ENCODE data around the gene NPAS3. TPM values are rescaled to one million over a fixed set of nuclear protein-coding genes. Genes with fewer than 3 reads are reported as not detected.

Gene NPAS3
- total and polyA plus RNA-seq, 2 of the 8 experiments (the other 6 are each of a cell fraction or from before 2014, with no cell fraction given): 0.11 to 0.60 TPM

DNA sequence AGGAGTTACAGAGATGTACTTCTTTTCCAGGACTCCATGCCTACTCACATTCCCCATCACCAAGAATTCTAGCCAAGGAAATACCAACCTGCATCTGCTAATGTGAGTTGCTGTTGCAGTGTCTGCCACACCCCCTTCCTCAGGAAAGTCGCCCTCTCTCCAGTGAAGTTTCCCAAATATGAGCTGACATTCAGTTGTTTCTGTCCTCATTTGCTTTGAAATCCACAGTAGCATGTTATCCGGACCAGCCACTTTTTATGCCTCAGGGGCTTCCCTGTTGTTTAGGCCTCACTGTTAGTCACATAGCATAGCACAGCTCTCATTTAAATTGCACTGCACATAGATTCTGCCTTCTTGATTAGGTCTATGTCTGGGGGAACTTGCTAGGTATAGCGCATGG lies 799.8 kb downstream of the NPAS3 start:
- no peak overlapping the region for H3K23ac ChIP-seq (ENCODE audit: insufficient read length)
- no peak overlapping the region for H3K18ac ChIP-seq (ENCODE audit: extremely low read depth, low read length)
- H2BK20ac ChIP-seq (ENCODE audit: low read length): no peak overlapping the region
- H3K9ac ChIP-seq (replicated peaks in 1 of 4; ENCODE audit: extremely low read depth in 1 of 4, low read depth in 3 of 4, low read length in 3 of 4): no peak overlapping the region
- H2BK5ac ChIP-seq (ENCODE audit: low read depth, low read length): no peak overlapping the region
- no peak overlapping the region for H3K4ac ChIP-seq (replicated peaks; ENCODE audit: insufficient read length, low read depth, low read length)
- no peak overlapping the region for H3K14ac ChIP-seq (ENCODE audit: insufficient read length)
- H4K8ac ChIP-seq (ENCODE audit: extremely low read depth, insufficient read depth, low read length): no peak overlapping the region
- no peak overlapping the region for H2BK12ac ChIP-seq (ENCODE audit: low read depth, low read length)
- H4K91ac ChIP-seq (replicated peaks; ENCODE audit: insufficient read length, low read length): no peak overlapping the region
- H2AK5ac ChIP-seq (ENCODE audit: low read depth, low read length): no peak overlapping the region
- DNase-seq (ENCODE audit: low read depth in 1 of 2, low spot score in 2 of 2): no peak
- no peak overlapping the region for H3K4me2 ChIP-seq (ENCODE audit: insufficient read depth in 1 of 2, low read depth in 2 of 2, low read length in 2 of 2)
- no peak overlapping the region for H2AFZ ChIP-seq (ENCODE audit: low read length)
- no peaks in the 10 kb centered on the region; the same call in 1 of the 2 replicates for H3K23me2 ChIP-seq (ENCODE audit: low read depth, low read length)
- no peak overlapping the region for H3K56ac ChIP-seq (replicated peaks; ENCODE audit: insufficient read length, low read depth, low read length)
- peak; percentile 72 for FAIRE-seq
- no peak overlapping the region for H2BK120ac ChIP-seq (replicated peaks; ENCODE audit: low read depth, low read length)
- no peaks in the 10 kb centered on the region for H3K79me1 ChIP-seq (ENCODE audit: low read depth, low read length)
- no peak overlapping the region for H2BK15ac ChIP-seq (ENCODE audit: low read length)
- no peaks in the 10 kb centered on the region for H3K36me3 ChIP-seq (ENCODE audit: control insufficient read depth in 2 of 4, insufficient read depth in 4 of 4, low read length in 3 of 4)
- H3K27ac ChIP-seq (ENCODE audit: low read depth, low read length): no peak overlapping the region
- POLR2A ChIA-PET (ENCODE audit: partially characterized antibody): interaction anchor here (0.8 kb wide), 1 partner anchor 44 kb away, joined by 3 read pairs; no protein-coding TSS in a partner anchor
- no peaks in the 10 kb centered on the region for H3K9me3 ChIP-seq (ENCODE audit: insufficient read depth in 2 of 2, low read depth in 1 of 2, low read length in 1 of 2)
- no peaks in the 10 kb centered on the region for H4K20me1 ChIP-seq (replicated peaks in 1 of 2; ENCODE audit: control insufficient read depth in 1 of 2, insufficient read depth in 2 of 2, low read length in 2 of 2)
- CTCF ChIA-PET (ENCODE audit: partially characterized antibody): interaction anchor here (1.2 to 1.7 kb wide), 2 partner anchors 9 to 54 kb away, joined by 3 to 7 read pairs; no protein-coding TSS in a partner anchor
- WGBS, 2 experiments (ENCODE audit: extremely low coverage in 1 of 2, insufficient coverage in 1 of 2, insufficient read length in 1 of 2, insufficient replicate concordance in 2 of 2, low coverage in 1 of 2, low lambda C conversion rate in 2 of 2, missing lambda C conversion rate in 1 of 2): 87% methylated on average over 3 of the region's 3 CpGs; no CpG with 5 or more reads in 1 of the 2 experiments
- H3K4me3 ChIP-seq (ENCODE audit: extremely low read depth in 1 of 4, insufficient read depth in 2 of 4, low read depth in 3 of 4, low read length in 4 of 4): no peak overlapping the region
- H3K79me2 ChIP-seq (ENCODE audit: control insufficient read depth in 1 of 2, insufficient read depth in 2 of 2, low read length in 2 of 2): no peaks in the 10 kb centered on the region
- H3K27me3 ChIP-seq (replicated peaks in 1 of 4; ENCODE audit: control insufficient read depth in 3 of 4, extremely low read depth in 1 of 4, insufficient read depth in 3 of 4, low read length in 3 of 4): no peaks in the 10 kb centered on the region
- no peak overlapping the region for H4K5ac ChIP-seq (ENCODE audit: insufficient read length, low read depth, low read length)
- peaks cover 0 to 12% (median 3%) of the 10 kb centered on the region in 4 experiments; a peak in 1 of 7 replicates for H3K4me1 ChIP-seq (replicated peaks in 1 of 4; ENCODE audit: control insufficient read depth in 3 of 4, insufficient read depth in 4 of 4, low read length in 3 of 4)
- TF ChIP-seq SIX5 (IDR thresholded peaks at IDR 0.05; ENCODE audit: low read depth, low read length): no peak
- no peak for TF ChIP-seq TEAD4 (IDR thresholded peaks at IDR 0.05; ENCODE audit: low read depth, low read length)
- no peak for TF ChIP-seq POU5F1 (IDR thresholded peaks at IDR 0.05; ENCODE audit: low read depth, low read length)
- TF ChIP-seq SP2 (IDR thresholded peaks at IDR 0.05; ENCODE audit: low read length): no peak
- no peak for TF ChIP-seq PHF8 (conservative IDR thresholded peaks at IDR 0.05; ENCODE audit: low read depth, low read length)
- TF ChIP-seq RFX5 (IDR thresholded peaks at IDR 0.05; ENCODE audit: borderline replicate concordance, low read depth, low read length): no peak
- no peak for TF ChIP-seq BCL11A (IDR thresholded peaks at IDR 0.05; ENCODE audit: low read depth in 2 of 2, low read length in 2 of 2)
- TF ChIP-seq POLR2A (IDR thresholded peaks at IDR 0.05; ENCODE audit: control extremely low read depth in 1 of 2, low read depth in 2 of 2, low read length in 2 of 2): no peak
- TF ChIP-seq TAF7 (optimal IDR thresholded peaks at IDR 0.05; ENCODE audit: borderline replicate concordance, low read depth, low read length): no peak
- no peak for TF ChIP-seq RXRA (IDR thresholded peaks at IDR 0.05; ENCODE audit: insufficient read depth, low read depth, low read length)
- TF ChIP-seq SUZ12 (IDR thresholded peaks at IDR 0.05; ENCODE audit: low read length): no peak
- TF ChIP-seq, protein P1, sequence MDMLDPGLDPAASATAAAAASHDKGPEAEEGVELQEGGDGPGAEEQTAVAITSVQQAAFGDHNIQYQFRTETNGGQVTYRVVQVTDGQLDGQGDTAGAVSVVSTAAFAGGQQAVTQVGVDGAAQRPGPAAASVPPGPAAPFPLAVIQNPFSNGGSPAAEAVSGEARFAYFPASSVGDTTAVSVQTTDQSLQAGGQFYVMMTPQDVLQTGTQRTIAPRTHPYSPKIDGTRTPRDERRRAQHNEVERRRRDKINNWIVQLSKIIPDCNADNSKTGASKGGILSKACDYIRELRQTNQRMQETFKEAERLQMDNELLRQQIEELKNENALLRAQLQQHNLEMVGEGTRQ (IDR thresholded peaks at IDR 0.05; ENCODE audit: low read length): no peak
- no peak for TF ChIP-seq CTBP2 (IDR thresholded peaks at IDR 0.05; ENCODE audit: borderline replicate concordance, insufficient read depth, insufficient read length, low read length)
- TF ChIP-seq RBBP5 (IDR thresholded peaks at IDR 0.05; ENCODE audit: borderline replicate concordance, low read depth, low read length): no peak

Data from H1 (cell line).